Tibial nerve (tissue), 4 donors: Measurements from ENCODE around the gene PCDH9. TPM values are rescaled to one million over a fixed set of nuclear protein-coding genes. Genes with fewer than 3 reads are reported as not detected.

Experiments
- DNase-seq, 2 donors: peaks; one replicate each; pipeline ENCODE4 v3.0.0-alpha.2; 2019; ENCODE audit warnings: low spot score in 2 of 2
- H3K27ac ChIP-seq, 4 donors: fragments of 200-600 bp; sonication (generic) in 3 of 4; one replicate each; pipeline ENCODE4 v1.5.1; 2017 to 2019; ENCODE audit warnings: mild to moderate bottlenecking in 1 of 4
- H3K27me3 ChIP-seq, 2 donors: fragments of 200-600 bp; sonication (generic) in 1 of 2; one replicate each; pipeline versions ENCODE4 v1.5.1 to v1.6.0; 2017 to 2019
- H3K36me3 ChIP-seq, 3 donors: fragments of 200-600 bp; sonication (generic); one replicate each; pipeline ENCODE4 v1.5.1; 2018 to 2019
- H3K4me1 ChIP-seq, 4 donors: fragments of 200-600 bp; sonication (generic) in 3 of 4; one replicate each; pipeline ENCODE4 v1.5.1; 2017 to 2019
- H3K4me3 ChIP-seq, 4 donors: fragments of 200-600 bp; sonication (generic) in 3 of 4; one replicate each; pipeline ENCODE4 v1.5.1; 2017 to 2019; ENCODE audit warnings: mild to moderate bottlenecking in 1 of 4, moderate library complexity in 1 of 4
- H3K9me3 ChIP-seq, 4 donors: fragments of 200-600 bp; sonication (generic) in 3 of 4; one replicate each; pipeline ENCODE4 v1.5.1; 2017 to 2019
- CTCF ChIP-seq, 5 experiments: fragments of 200-600 bp in 3 of 5; fragments of 450-650 bp in 2 of 5; sonication (generic) in 3 of 5; IDR thresholded peaks; one replicate each; pipeline ENCODE4 v1.5.1; 2016 to 2019; ENCODE audit warnings: antibody characterized with exemption in 5 of 5, mild to moderate bottlenecking in 3 of 5, moderate library complexity in 2 of 5
- EP300 ChIP-seq, 2 donors: sonication (generic); formaldehyde crosslinking; IDR thresholded peaks; one replicate each; pipeline ENCODE4 v1.6.1; 2017; ENCODE audit warnings: antibody characterized with exemption in 2 of 2, mild to moderate bottlenecking in 1 of 2
- POLR2A ChIP-seq, 2 donors: fragments of 450-650 bp; IDR thresholded peaks; one replicate each; pipeline ENCODE4 v1.6.1; 2017; ENCODE audit warnings: antibody characterized with exemption in 2 of 2, mild to moderate bottlenecking in 2 of 2, moderate library complexity in 2 of 2
- WGBS, 2 donors: methylation state at CpG; one replicate each; pipeline ENCODE4 v1.1.5; 2018; 5-methylcytosine and 5-hydroxymethylcytosine counted together
- total RNA-seq, 4 donors: library from RNA; depleted of rRNA; stranded (reverse); fragments of >200 nt; gene quantifications; one replicate each; pipeline ENCODE4 v1.1.0, GENCODE V29; 2016

The PCDH9 gene
- total RNA-seq, 4 donors from 2014 or later, result 11.8 to 28.6 (median 14.4) TPM

GRCh38 chr13:66483712-66484111, 746.4 kb downstream of the PCDH9 start:
- no peak for DNase-seq

GRCh38 chr13:66482836-66483235, 747.3 kb downstream of the PCDH9 start:
- Histone ChIP-seq H3K36me3 (no peaks in the 10 kb centered on the region), H3K27ac (no peak overlapping the region), H3K4me3 (no peak overlapping the region), H3K9me3 (no peaks in the 10 kb centered on the region), H3K4me1 (no peaks in the 10 kb centered on the region), H3K27me3 (no peaks in the 10 kb centered on the region)
- WGBS, 2 donors, result 46 to 80% methylated on average over 4 of the region's 4 CpGs
- no peak for TF ChIP-seq CTCF (IDR thresholded peaks at IDR 0.05)
- no peak for TF ChIP-seq POLR2A (IDR thresholded peaks at IDR 0.05)
- no peak for DNase-seq

More at GRCh38 chr13:66483712-66484111, 746.4 kb downstream of the PCDH9 start:
- Histone ChIP-seq H3K27me3 (no peaks in the 10 kb centered on the region), H3K36me3 (no peaks in the 10 kb centered on the region), H3K9me3 (no peaks in the 10 kb centered on the region), H3K4me1 (no peaks in the 10 kb centered on the region), H3K27ac (no peak overlapping the region), H3K4me3 (no peak overlapping the region)
- no peak for TF ChIP-seq CTCF (IDR thresholded peaks at IDR 0.05)
- TF ChIP-seq EP300 (IDR thresholded peaks at IDR 0.05), result no peak
- TF ChIP-seq POLR2A (IDR thresholded peaks at IDR 0.05), result no peak
- 91% methylated on average over 9 of the region's 9 CpGs for WGBS, 2 donors

GRCh38 chr13:66477816-66478215, 752.3 kb downstream of the PCDH9 start:
- WGBS, 2 donors, result 86 to 88% methylated on average over 4 of the region's 4 CpGs
- TF ChIP-seq POLR2A (IDR thresholded peaks at IDR 0.05) (no peak), CTCF (IDR thresholded peaks at IDR 0.05) (no peak), EP300 (IDR thresholded peaks at IDR 0.05) (no peak)
- H3K36me3 ChIP-seq, result no peaks in the 10 kb centered on the region
- no peaks in the 10 kb centered on the region for H3K9me3 ChIP-seq
- no peaks in the 10 kb centered on the region for H3K27me3 ChIP-seq
- no peak for DNase-seq
- H3K27ac ChIP-seq, result no peak overlapping the region
- H3K4me3 ChIP-seq, result no peak overlapping the region
- no peaks in the 10 kb centered on the region for H3K4me1 ChIP-seq

- Histone ChIP-seq H3K27ac (no peak overlapping the region), H3K9me3 (no peaks in the 10 kb centered on the region), H3K4me1 (no peaks in the 10 kb centered on the region), H3K4me3 (no peak overlapping the region), H3K36me3 (no peaks in the 10 kb centered on the region), H3K27me3 (no peaks in the 10 kb centered on the region)
- TF ChIP-seq EP300 (IDR thresholded peaks at IDR 0.05), result no peak
- no peak for TF ChIP-seq POLR2A (IDR thresholded peaks at IDR 0.05)
- TF ChIP-seq CTCF (IDR thresholded peaks at IDR 0.05), result no peak
- no peak for DNase-seq
These were observed 755.1 kb downstream of the PCDH9 start for GRCh38 chr13:66475061-66475460.

GRCh38 chr13:66469745-66470144, 760.4 kb downstream of the PCDH9 start:
- H3K4me1 ChIP-seq, result no peaks in the 10 kb centered on the region
- H3K9me3 ChIP-seq, result no peaks in the 10 kb centered on the region
- no peaks in the 10 kb centered on the region for H3K36me3 ChIP-seq
- H3K27ac ChIP-seq, result no peak overlapping the region
- no peaks in the 10 kb centered on the region for H3K27me3 ChIP-seq
- 71 to 73% methylated on average over 6 of the region's 6 CpGs for WGBS, 2 donors
- no peak for TF ChIP-seq CTCF (IDR thresholded peaks at IDR 0.05)
- TF ChIP-seq EP300 (IDR thresholded peaks at IDR 0.05), result no peak
- TF ChIP-seq POLR2A (IDR thresholded peaks at IDR 0.05), result no peak
- DNase-seq, result no peak
- no peak overlapping the region for H3K4me3 ChIP-seq
